PC-9 (cell line): ENCODE measurements around the gene SIRT2.

Experiments
- CTCF ChIP-seq: fragments of 200-600 bp; sonication (generic); conservative IDR thresholded peaks from 2 replicates; pipeline ENCODE4 v1.6.1; 2017; ENCODE audit warnings: mixed run types, antibody characterized with exemption, mild to moderate bottlenecking, moderate library complexity
- EZH2 ChIP-seq: fragments of 200-600 bp; sonication (generic); IDR thresholded peaks from 2 replicates; pipeline ENCODE4 v1.8.0; 2017; ENCODE audit warnings: antibody characterized with exemption, low read depth

GRCh38 chr19:38931521-38931793, 32.0 kb upstream of the SIRT2 start:
- no peak for TF ChIP-seq CTCF
- no peak for TF ChIP-seq EZH2
